Glutamatergic neuron (in vitro differentiated cells): ENCODE results near the gene NID1. TPM values are rescaled to one million over a fixed set of nuclear protein-coding genes. Genes with fewer than 3 reads are reported as not detected.

Experiments
- DNase-seq: peaks from one replicate; pipeline ENCODE4 v3.0.0; 2022
- H3K27ac Mint-ChIP-seq: one replicate; pipeline ENCODE4 v1.8.0; 2020; ENCODE audit warnings: mild to moderate bottlenecking, mixed read lengths, inconsistent platforms; ENCODE audit not compliant: unreplicated experiment
- H3K27me3 Mint-ChIP-seq: one replicate; pipeline ENCODE4 v1.8.0; 2020; ENCODE audit warnings: mild to moderate bottlenecking, moderate library complexity, mixed read lengths, inconsistent platforms; ENCODE audit not compliant: unreplicated experiment
- H3K36me3 Mint-ChIP-seq: one replicate; pipeline ENCODE4 v1.8.0; 2020; ENCODE audit warnings: mild to moderate bottlenecking, mixed read lengths, inconsistent platforms; ENCODE audit not compliant: unreplicated experiment
- H3K4me1 Mint-ChIP-seq: one replicate; pipeline ENCODE4 v1.8.0; 2020; ENCODE audit warnings: mild to moderate bottlenecking, low read depth, mixed read lengths, inconsistent platforms; ENCODE audit not compliant: unreplicated experiment
- H3K4me3 Mint-ChIP-seq: one replicate; pipeline ENCODE4 v1.8.0; 2020; ENCODE audit warnings: mild to moderate bottlenecking, mixed read lengths, inconsistent platforms; ENCODE audit not compliant: unreplicated experiment
- H3K9me3 Mint-ChIP-seq: one replicate; pipeline ENCODE4 v1.8.0; 2020; ENCODE audit warnings: mild to moderate bottlenecking, moderate library complexity, mixed read lengths, inconsistent platforms; ENCODE audit not compliant: unreplicated experiment
- total RNA-seq: library from RNA; stranded (reverse); fragmentation: NEBNext Ultra II Directional; extraction: Animal tissue kit (Norgen Biotek cat#: 25700); gene quantifications from one replicate; pipeline ENCODE4 v1.2.1, GENCODE V29; 2021; ENCODE audit not compliant: unreplicated experiment
- TF ChIP-seq, protein P1 (sequence below): fragments of 200-600 bp; sonication (generic); IDR thresholded peaks from one replicate; pipeline ENCODE4 v1.5.0; 2021; ENCODE audit not compliant: partially characterized antibody, unreplicated experiment

NID1 gene
- total RNA-seq, 1 donor from 2014 or later: 1.4 TPM

DNA sequence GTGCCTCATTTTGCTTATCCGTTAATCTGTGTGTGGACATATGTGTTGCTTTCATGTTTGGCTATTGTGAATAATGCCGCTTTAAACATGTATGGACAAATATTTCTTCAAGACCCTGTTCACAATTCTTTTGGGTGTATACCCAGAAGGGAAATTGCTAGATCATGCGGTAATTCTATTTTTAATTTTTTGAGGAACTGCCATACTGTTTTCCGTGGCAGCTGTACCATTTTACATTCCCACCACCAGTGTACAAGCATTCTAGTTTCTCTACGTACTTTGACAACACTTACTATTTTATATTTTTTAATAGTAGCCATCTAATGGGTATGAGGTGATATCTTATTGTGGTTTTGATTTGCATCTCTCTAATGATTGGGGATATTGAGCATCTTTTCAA lies 7.1 kb upstream of the NID1 start:
- Mint-ChIP-seq H3K4me1 (peaks cover 2% of the 10 kb centered on the region), H3K27me3 (peaks cover 2% of the 10 kb centered on the region), H3K9me3 (peaks cover 2% of the 10 kb centered on the region), H3K36me3 (peaks cover 7% of the 10 kb centered on the region), H3K27ac (no peak overlapping the region), H3K4me3 (no peak overlapping the region)
- DNase-seq: no peak
- TF ChIP-seq, protein P1, sequence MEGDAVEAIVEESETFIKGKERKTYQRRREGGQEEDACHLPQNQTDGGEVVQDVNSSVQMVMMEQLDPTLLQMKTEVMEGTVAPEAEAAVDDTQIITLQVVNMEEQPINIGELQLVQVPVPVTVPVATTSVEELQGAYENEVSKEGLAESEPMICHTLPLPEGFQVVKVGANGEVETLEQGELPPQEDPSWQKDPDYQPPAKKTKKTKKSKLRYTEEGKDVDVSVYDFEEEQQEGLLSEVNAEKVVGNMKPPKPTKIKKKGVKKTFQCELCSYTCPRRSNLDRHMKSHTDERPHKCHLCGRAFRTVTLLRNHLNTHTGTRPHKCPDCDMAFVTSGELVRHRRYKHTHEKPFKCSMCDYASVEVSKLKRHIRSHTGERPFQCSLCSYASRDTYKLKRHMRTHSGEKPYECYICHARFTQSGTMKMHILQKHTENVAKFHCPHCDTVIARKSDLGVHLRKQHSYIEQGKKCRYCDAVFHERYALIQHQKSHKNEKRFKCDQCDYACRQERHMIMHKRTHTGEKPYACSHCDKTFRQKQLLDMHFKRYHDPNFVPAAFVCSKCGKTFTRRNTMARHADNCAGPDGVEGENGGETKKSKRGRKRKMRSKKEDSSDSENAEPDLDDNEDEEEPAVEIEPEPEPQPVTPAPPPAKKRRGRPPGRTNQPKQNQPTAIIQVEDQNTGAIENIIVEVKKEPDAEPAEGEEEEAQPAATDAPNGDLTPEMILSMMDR: no peak

DNA sequence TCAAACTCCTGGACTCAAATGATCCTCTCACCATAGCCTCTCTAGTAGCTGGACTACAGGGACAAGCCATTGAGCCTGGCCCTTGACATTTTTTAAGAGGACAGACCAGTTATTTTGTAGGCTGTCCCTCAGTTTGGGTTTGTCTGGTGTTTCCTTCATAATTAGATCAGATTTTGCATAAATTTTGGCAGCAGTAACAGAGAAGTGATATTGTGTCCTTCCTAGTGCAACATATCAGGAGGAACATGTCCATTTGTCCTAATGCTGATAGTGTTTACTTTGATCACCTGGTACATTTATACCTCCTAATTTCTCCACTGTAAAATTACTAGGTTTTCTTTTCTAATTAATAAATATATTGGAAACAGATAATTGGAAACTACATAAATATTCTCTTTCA lies 5.9 kb upstream of the NID1 start:
- H3K4me3 Mint-ChIP-seq: no peak overlapping the region
- H3K36me3 Mint-ChIP-seq: peaks cover 7% of the 10 kb centered on the region
- H3K27ac Mint-ChIP-seq: no peak overlapping the region
- peaks cover 2% of the 10 kb centered on the region for H3K9me3 Mint-ChIP-seq
- H3K4me1 Mint-ChIP-seq: peaks cover 5% of the 10 kb centered on the region
- DNase-seq: no peak
- TF ChIP-seq, protein P1: no peak
- peaks cover 7% of the 10 kb centered on the region for H3K27me3 Mint-ChIP-seq

DNA sequence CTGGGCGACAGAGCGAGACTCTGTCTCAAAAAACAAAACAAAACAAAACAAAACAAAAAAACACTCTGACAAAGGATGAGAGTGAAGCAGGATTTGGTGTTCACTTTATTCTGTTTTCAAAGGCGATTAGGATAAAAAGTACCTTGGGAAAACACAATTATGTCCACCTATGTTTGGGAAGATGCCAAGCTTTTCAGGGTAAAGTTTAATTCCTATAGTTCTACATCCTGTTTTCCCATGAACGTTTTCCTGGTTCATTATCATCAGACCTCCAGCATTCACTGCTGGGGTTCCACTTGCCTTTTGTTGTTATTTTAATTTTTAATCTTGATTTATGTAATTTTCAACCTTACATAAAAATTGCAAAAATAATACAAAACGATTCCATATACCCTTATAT lies 4.9 kb upstream of the NID1 start:
- TF ChIP-seq, protein P1: no peak
- DNase-seq: no peak
- Mint-ChIP-seq H3K9me3 (peaks cover 2% of the 10 kb centered on the region), H3K4me1 (peaks cover 5% of the 10 kb centered on the region), H3K4me3 (no peak overlapping the region), H3K36me3 (peaks cover 7% of the 10 kb centered on the region), H3K27ac (no peak overlapping the region), H3K27me3 (peaks cover 7% of the 10 kb centered on the region)

DNA sequence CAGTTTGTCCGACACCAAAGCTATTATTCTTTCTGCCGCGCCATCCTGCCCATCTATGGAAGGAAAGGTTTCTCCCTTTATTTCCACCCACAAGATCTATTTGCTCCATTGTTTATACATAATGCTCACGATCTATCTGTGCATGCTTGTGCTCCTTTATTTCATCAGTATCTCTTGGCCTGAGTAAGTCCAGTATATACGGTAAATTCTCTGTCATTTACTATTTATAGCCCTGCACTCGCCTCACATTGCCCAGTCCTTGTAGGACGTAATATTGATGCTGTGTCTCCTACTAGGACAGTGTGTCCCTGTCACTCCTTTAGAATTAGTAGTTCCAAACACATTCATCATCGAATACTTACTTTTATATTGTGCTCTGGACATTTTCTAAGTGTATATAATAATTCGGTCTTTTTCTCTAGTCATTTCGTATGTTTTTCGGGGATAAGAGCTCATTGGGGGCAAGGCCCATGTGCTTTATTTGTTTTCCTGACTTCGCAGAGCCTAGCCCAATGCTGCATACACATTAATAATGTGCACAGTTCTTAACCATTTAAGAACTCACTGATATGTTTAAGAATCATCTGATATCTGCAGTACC lies 3.1 kb upstream of the NID1 start:
- no peak overlapping the region for H3K27ac Mint-ChIP-seq
- H3K4me1 Mint-ChIP-seq: peaks cover 5% of the 10 kb centered on the region
- peaks cover 9% of the 10 kb centered on the region for H3K27me3 Mint-ChIP-seq
- no peak for DNase-seq
- H3K36me3 Mint-ChIP-seq: peaks cover 7% of the 10 kb centered on the region
- peaks cover 2% of the 10 kb centered on the region for H3K9me3 Mint-ChIP-seq
- no peak overlapping the region for H3K4me3 Mint-ChIP-seq
- TF ChIP-seq, protein P1: no peak

DNA sequence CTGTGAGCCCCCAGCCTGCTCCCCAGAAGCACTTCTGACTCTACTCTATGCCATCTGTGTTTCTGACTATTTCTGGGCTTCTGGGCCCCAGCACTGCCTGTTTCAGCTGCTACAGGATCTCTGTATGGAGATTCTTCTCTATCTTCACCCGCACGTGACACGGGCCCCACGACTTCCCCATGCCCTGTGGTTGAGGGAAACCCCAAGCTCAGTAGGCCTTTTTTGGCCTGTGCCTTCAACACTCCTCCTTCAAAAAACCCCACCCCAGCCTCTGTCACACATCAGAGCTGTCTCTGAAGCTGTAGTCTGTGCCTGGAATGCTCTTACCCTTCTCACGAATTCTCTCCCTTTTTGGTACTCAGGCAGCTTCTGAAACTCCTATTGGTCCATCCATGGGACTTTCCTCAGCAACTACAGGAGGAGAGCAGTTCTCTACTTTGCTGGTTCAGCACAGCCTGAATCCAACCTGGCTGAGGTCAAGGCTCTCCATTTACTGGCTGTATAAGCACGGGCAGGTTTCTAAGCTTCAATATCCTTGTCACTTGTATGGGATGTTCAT lies 2.0 kb upstream of the NID1 start:
- Mint-ChIP-seq H3K27ac (no peak overlapping the region), H3K36me3 (peaks cover 7% of the 10 kb centered on the region), H3K27me3 (peaks cover 9% of the 10 kb centered on the region), H3K4me3 (no peak overlapping the region), H3K9me3 (peaks cover 2% of the 10 kb centered on the region), H3K4me1 (peaks cover 5% of the 10 kb centered on the region)
- TF ChIP-seq, protein P1: no peak
- DNase-seq: no peak
